Uterus (tissue), 2 donors: ENCODE measurements around the gene ALAS1.

ENCODE experiments used
- POLR2A ChIP-seq, 2 donors: fragments of 450-650 bp; IDR thresholded peaks; one replicate each; pipeline ENCODE4 v1.6.1; 2016; ENCODE audit warnings: antibody characterized with exemption in 2 of 2, mild to moderate bottlenecking in 1 of 2, moderate library complexity in 1 of 2
- TF ChIP-seq, protein P1 (sequence below), 4 experiments: fragments of 200-600 bp in 2 of 4; fragments of 450-650 bp in 2 of 4; sonication (generic) in 2 of 4; IDR thresholded peaks; one replicate each; pipeline ENCODE4 v1.5.1; 2016 to 2019; ENCODE audit warnings: antibody characterized with exemption in 4 of 4, mild to moderate bottlenecking in 2 of 4, moderate library complexity in 1 of 4

DNA sequence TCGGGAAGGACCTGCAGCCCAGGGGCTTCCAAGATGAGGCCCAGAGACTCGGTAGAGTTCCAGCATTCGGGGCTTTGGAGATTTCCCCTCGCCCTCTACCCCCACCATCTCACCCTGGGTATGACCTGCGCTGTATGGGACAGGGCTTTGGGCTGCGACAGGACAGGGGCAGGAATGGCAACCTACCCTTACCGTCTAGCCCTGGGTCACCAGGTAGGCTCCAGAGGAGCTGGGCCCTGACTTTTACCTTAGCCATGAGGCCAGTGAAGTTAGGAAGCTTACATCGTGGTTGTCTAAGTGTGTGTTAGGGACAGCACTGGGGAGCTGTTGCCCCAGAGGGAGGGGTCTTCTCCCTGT lies 48.3 kb downstream of the ALAS1 start:
- TF ChIP-seq, protein P1, sequence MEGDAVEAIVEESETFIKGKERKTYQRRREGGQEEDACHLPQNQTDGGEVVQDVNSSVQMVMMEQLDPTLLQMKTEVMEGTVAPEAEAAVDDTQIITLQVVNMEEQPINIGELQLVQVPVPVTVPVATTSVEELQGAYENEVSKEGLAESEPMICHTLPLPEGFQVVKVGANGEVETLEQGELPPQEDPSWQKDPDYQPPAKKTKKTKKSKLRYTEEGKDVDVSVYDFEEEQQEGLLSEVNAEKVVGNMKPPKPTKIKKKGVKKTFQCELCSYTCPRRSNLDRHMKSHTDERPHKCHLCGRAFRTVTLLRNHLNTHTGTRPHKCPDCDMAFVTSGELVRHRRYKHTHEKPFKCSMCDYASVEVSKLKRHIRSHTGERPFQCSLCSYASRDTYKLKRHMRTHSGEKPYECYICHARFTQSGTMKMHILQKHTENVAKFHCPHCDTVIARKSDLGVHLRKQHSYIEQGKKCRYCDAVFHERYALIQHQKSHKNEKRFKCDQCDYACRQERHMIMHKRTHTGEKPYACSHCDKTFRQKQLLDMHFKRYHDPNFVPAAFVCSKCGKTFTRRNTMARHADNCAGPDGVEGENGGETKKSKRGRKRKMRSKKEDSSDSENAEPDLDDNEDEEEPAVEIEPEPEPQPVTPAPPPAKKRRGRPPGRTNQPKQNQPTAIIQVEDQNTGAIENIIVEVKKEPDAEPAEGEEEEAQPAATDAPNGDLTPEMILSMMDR (IDR thresholded peaks at IDR 0.05): no peak
- no peak for TF ChIP-seq POLR2A (IDR thresholded peaks at IDR 0.05)
